HepG2 (cell line): Measurements from ENCODE around the gene FAM89B. TPM values are rescaled to one million over a fixed set of nuclear protein-coding genes. Genes with fewer than 3 reads are reported as not detected.

Experiments
- CREM ChIP-seq, 2 experiments: sonication (generic) in 1 of 2; formaldehyde crosslinking in 1 of 2; IDR thresholded peaks; 2 replicates each; pipeline versions ENCODE4 v1.4.0 to v1.6.1; 2016 to 2020; ENCODE audit warnings: antibody characterized with exemption in 1 of 2, mild to moderate bottlenecking in 1 of 2, missing genetic modification reagents in 1 of 2
- HDAC2 ChIP-seq: sonication (generic); formaldehyde crosslinking; IDR thresholded peaks from 2 replicates; pipeline ENCODE4 v1.4.0; 2020; ENCODE audit warnings: missing genetic modification reagents
- HNRNPH1 ChIP-seq: fragments of 200-400 bp; formaldehyde crosslinking; optimal IDR thresholded peaks from 2 replicates; pipeline ENCODE3; 2017; ENCODE audit warnings: mild to moderate bottlenecking, low read depth, low read length
- HNRNPL ChIP-seq: fragments of 200-400 bp; formaldehyde crosslinking; IDR thresholded peaks from 2 replicates; pipeline ENCODE4 v1.6.1; 2017; ENCODE audit warnings: mild to moderate bottlenecking, low read depth, low read length
- SMAD3 ChIP-seq: sonication (generic); formaldehyde crosslinking; IDR thresholded peaks from 2 replicates; pipeline ENCODE4 v1.4.0; 2020; ENCODE audit warnings: missing genetic modification reagents
- ZNF17 ChIP-seq: sonication (generic); formaldehyde crosslinking; IDR thresholded peaks from 2 replicates; pipeline ENCODE4 v1.5.0; 2020; ENCODE audit warnings: mild to moderate bottlenecking, missing genetic modification reagents
- ZNF264 ChIP-seq: sonication (generic); formaldehyde crosslinking; IDR thresholded peaks from 2 replicates; pipeline ENCODE4 v1.4.0; 2020; ENCODE audit warnings: missing genetic modification reagents
- ZNF274 ChIP-seq: sonication (generic); formaldehyde crosslinking; IDR thresholded peaks from 2 replicates; pipeline ENCODE4 v1.5.1; 2020; ENCODE audit warnings: mild to moderate bottlenecking, missing genetic modification reagents
- ZNF460 ChIP-seq: sonication (generic); formaldehyde crosslinking; IDR thresholded peaks from 2 replicates; pipeline ENCODE4 v1.5.1; 2020; ENCODE audit warnings: missing genetic modification reagents, mild to moderate bottlenecking, borderline replicate concordance
- ZNF703 ChIP-seq: sonication (generic); formaldehyde crosslinking; IDR thresholded peaks from 2 replicates; pipeline ENCODE4 v1.5.1; 2020; ENCODE audit warnings: missing genetic modification reagents, mild to moderate bottlenecking, moderate library complexity, borderline replicate concordance
- ZNF75D ChIP-seq: sonication (generic); formaldehyde crosslinking; IDR thresholded peaks from 2 replicates; pipeline ENCODE4 v1.8.1; 2023; ENCODE audit warnings: missing genetic modification reagents, mild to moderate bottlenecking, borderline replicate concordance
- ZNF780A ChIP-seq: sonication (generic); formaldehyde crosslinking; IDR thresholded peaks from 2 replicates; pipeline ENCODE4 v1.8.0; 2022; ENCODE audit warnings: mild to moderate bottlenecking, missing genetic modification reagents, moderate library complexity
- polyA plus RNA-seq, 8 experiments: library from polyadenylated mRNA; depleted of rRNA in 3 of 8; stranded (reverse) in 7 of 8; unstranded in 1 of 8; fragments of >200 nt; fragmentation: Illumina TruSeq in 4 of 8; extraction: Trizol in 4 of 8; gene quantifications; 2 replicates each; pipeline versions ENCODE4 v1.2.1 to v1.2.3, GENCODE V29; 2011 to 2016; ENCODE audit warnings: low read depth in 4 of 8, missing spikeins in 1 of 8, mixed read lengths in 1 of 8; ENCODE audit not compliant: insufficient read depth in 1 of 8
- total RNA-seq, 5 experiments: library from RNA; depleted of rRNA; stranded (reverse); fragments of >200 nt; fragmentation: Illumina TruSeq; extraction: Trizol; gene quantifications; 2 replicates each; pipeline ENCODE4 v1.2.3, GENCODE V29; 2016; ENCODE audit warnings: low read depth in 1 of 5
- TF ChIP-seq, protein P1 (sequence below): IDR thresholded peaks from 2 replicates; pipeline ENCODE4 v1.6.1; 2012; ENCODE audit warnings: low read length, improper control_type of control experiment
- TF ChIP-seq, protein P2 (sequence below): sonication (generic); formaldehyde crosslinking; IDR thresholded peaks from 2 replicates; pipeline ENCODE4 v1.4.0; 2020; ENCODE audit warnings: mild to moderate bottlenecking, missing genetic modification reagents, borderline replicate concordance
- TF ChIP-seq, protein P3 (sequence below): sonication (generic); formaldehyde crosslinking; IDR thresholded peaks from 2 replicates; pipeline ENCODE4 v1.9.0; 2021; ENCODE audit warnings: missing genetic modification reagents, mild to moderate bottlenecking, borderline replicate concordance
- TF ChIP-seq, protein P4 (sequence below), 2 experiments: sonication (generic) in 1 of 2; formaldehyde crosslinking in 1 of 2; IDR thresholded peaks; 2 replicates each; pipeline versions ENCODE4 v1.5.1 to v1.6.1; 2011 to 2020; ENCODE audit warnings: borderline replicate concordance in 1 of 2, low read depth in 1 of 2, low read length in 1 of 2, mild to moderate bottlenecking in 1 of 2, missing genetic modification reagents in 1 of 2, moderate library complexity in 1 of 2
- TF ChIP-seq, protein P5 (sequence below): sonication (generic); formaldehyde crosslinking; IDR thresholded peaks from 2 replicates; pipeline ENCODE4 v1.8.0; 2022; ENCODE audit warnings: mild to moderate bottlenecking, missing genetic modification reagents; ENCODE audit not compliant: insufficient replicate concordance

FAM89B gene
- total and polyA plus RNA-seq, 2 of the 13 experiments (the other 11 are each of a cell fraction or from before 2014, with no cell fraction given) = 5.7 to 8.0 TPM

DNA sequence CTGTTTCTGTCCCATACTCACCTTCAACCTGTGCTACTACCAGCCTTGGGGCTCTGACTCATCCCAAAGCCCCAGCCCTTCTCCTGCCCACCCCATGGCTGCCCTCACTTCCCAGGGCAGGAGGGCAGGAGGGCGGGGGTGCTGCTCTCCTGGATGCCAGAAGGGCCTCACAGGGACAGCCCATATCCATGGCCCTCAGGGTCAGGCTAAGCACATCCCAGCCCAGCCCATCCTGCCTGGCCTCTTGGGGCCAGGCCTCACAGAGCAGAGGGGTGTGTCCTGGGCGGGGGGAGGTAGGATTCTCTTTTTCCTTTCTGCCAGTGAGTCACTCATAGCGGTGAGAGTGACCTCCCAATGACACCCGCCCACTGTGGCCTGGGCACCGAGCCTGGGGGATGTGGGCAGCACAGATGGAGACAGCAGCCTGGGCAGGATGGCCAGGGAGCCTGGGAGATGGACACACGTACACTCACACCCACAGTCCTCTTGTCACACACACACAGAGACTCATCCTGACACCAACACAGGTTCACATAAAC is 16.6 kb upstream of the FAM89B start (continued):
- TF ChIP-seq ZNF264 = no peak
- TF ChIP-seq, protein P1, sequence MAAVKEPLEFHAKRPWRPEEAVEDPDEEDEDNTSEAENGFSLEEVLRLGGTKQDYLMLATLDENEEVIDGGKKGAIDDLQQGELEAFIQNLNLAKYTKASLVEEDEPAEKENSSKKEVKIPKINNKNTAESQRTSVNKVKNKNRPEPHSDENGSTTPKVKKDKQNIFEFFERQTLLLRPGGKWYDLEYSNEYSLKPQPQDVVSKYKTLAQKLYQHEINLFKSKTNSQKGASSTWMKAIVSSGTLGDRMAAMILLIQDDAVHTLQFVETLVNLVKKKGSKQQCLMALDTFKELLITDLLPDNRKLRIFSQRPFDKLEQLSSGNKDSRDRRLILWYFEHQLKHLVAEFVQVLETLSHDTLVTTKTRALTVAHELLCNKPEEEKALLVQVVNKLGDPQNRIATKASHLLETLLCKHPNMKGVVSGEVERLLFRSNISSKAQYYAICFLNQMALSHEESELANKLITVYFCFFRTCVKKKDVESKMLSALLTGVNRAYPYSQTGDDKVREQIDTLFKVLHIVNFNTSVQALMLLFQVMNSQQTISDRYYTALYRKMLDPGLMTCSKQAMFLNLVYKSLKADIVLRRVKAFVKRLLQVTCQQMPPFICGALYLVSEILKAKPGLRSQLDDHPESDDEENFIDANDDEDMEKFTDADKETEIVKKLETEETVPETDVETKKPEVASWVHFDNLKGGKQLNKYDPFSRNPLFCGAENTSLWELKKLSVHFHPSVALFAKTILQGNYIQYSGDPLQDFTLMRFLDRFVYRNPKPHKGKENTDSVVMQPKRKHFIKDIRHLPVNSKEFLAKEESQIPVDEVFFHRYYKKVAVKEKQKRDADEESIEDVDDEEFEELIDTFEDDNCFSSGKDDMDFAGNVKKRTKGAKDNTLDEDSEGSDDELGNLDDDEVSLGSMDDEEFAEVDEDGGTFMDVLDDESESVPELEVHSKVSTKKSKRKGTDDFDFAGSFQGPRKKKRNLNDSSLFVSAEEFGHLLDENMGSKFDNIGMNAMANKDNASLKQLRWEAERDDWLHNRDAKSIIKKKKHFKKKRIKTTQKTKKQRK = no peak
- no peak for TF ChIP-seq ZNF780A (CRISPR knock-in tag)
- no peak for TF ChIP-seq CREM (IDR thresholded peaks at IDR 0.05)
- no peak for TF ChIP-seq CREM (CRISPR knock-in tag; IDR thresholded peaks at IDR 0.05)
- TF ChIP-seq, protein P2, sequence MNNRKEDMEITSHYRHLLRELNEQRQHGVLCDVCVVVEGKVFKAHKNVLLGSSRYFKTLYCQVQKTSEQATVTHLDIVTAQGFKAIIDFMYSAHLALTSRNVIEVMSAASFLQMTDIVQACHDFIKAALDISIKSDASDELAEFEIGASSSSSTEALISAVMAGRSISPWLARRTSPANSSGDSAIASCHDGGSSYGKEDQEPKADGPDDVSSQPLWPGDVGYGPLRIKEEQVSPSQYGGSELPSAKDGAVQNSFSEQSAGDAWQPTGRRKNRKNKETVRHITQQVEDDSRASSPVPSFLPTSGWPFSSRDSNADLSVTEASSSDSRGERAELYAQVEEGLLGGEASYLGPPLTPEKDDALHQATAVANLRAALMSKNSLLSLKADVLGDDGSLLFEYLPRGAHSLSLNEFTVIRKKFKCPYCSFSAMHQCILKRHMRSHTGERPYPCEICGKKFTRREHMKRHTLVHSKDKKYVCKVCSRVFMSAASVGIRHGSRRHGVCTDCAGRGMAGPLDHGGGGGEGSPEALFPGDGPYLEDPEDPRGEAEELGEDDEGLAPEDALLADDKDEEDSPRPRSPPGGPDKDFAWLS = no peak
- TF ChIP-seq, protein P3, sequence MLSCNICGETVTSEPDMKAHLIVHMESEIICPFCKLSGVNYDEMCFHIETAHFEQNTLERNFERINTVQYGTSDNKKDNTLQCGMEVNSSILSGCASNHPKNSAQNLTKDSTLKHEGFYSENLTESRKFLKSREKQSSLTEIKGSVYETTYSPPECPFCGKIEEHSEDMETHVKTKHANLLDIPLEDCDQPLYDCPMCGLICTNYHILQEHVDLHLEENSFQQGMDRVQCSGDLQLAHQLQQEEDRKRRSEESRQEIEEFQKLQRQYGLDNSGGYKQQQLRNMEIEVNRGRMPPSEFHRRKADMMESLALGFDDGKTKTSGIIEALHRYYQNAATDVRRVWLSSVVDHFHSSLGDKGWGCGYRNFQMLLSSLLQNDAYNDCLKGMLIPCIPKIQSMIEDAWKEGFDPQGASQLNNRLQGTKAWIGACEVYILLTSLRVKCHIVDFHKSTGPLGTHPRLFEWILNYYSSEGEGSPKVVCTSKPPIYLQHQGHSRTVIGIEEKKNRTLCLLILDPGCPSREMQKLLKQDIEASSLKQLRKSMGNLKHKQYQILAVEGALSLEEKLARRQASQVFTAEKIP (CRISPR knock-in tag) = no peak
- TF ChIP-seq HDAC2 (CRISPR knock-in tag) = peak; percentile 61
- TF ChIP-seq, protein P4, sequence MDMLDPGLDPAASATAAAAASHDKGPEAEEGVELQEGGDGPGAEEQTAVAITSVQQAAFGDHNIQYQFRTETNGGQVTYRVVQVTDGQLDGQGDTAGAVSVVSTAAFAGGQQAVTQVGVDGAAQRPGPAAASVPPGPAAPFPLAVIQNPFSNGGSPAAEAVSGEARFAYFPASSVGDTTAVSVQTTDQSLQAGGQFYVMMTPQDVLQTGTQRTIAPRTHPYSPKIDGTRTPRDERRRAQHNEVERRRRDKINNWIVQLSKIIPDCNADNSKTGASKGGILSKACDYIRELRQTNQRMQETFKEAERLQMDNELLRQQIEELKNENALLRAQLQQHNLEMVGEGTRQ (IDR thresholded peaks at IDR 0.05; ENCODE audit: low read depth, low read length) = no peak
- TF ChIP-seq, protein P4 (CRISPR knock-in tag; IDR thresholded peaks at IDR 0.05; ENCODE audit: borderline replicate concordance) = no peak
- TF ChIP-seq ZNF75D (CRISPR knock-in tag) = no peak
- TF ChIP-seq ZNF274 (CRISPR knock-in tag) = no peak
- no peak for TF ChIP-seq ZNF17 (CRISPR knock-in tag)
- TF ChIP-seq SMAD3 = no peak
- no peak for TF ChIP-seq HNRNPH1
- no peak for TF ChIP-seq ZNF460 (CRISPR knock-in tag)
- TF ChIP-seq HNRNPL = peak; percentile 92
- TF ChIP-seq, protein P5, sequence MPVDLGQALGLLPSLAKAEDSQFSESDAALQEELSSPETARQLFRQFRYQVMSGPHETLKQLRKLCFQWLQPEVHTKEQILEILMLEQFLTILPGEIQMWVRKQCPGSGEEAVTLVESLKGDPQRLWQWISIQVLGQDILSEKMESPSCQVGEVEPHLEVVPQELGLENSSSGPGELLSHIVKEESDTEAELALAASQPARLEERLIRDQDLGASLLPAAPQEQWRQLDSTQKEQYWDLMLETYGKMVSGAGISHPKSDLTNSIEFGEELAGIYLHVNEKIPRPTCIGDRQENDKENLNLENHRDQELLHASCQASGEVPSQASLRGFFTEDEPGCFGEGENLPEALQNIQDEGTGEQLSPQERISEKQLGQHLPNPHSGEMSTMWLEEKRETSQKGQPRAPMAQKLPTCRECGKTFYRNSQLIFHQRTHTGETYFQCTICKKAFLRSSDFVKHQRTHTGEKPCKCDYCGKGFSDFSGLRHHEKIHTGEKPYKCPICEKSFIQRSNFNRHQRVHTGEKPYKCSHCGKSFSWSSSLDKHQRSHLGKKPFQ (CRISPR knock-in tag) = no peak
- TF ChIP-seq ZNF703 (CRISPR knock-in tag) = no peak
